ENCODE results near the gene HVCN1.
"Not testable (repeated sequence)": the region's sequence is repeated elsewhere in the genome, so short reads cannot be mapped to it uniquely, and the experiment has no call there.

The HVCN1 gene

DNA sequence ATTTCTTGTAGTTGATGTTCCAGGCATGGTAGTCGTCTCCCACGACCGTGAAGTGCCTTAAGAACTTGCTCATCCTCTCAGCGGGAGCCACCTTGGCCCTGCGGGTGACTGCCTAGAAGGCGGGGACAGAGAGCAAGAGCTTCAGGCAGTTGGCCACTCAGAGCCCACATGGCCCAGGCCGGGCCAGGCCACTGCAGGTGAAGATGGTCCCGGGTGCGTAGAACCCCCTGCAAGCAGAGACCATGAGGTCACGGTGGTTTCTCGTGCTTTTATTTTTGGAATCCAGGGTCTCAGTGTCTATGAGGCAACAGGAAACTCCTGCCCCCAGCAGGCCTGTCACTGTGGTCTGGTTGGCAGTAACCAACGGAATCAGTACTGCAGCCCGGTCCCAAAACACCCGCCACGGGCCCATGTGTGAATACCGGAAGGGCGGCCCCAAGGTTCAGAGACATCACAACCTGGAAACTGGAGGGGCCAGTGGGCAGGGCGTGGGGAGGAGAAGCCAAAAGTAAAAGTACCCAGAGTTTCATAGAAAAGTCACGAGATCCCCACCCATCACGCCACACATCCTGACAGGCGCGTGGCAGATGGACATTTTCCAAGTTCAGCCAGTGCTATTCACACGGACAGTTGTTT, 27.5 kb downstream of the HVCN1 start:
- DNase-seq = peak; percentile 43

DNA sequence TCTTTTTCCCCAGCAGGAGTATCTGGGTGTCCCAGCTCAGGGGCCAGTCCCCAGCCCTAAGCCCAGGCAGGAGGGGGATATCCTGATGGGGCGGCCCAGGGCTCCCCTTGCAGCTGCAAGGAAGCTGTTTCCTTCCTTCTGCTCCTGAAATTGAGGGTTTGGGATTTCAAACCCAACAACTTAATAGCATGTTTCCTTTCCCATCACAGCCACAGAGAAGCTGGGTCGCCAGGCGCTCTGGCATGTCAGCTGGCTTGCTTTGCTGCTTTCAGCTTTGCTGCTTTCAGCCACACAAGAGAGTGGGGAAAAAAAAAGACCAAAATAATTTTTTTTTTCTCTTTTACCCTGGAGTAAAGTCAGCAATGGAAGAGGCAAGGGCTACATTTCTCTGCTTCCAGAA, 30.0 kb downstream of the HVCN1 start:
- no peak for DNase-seq

DNA sequence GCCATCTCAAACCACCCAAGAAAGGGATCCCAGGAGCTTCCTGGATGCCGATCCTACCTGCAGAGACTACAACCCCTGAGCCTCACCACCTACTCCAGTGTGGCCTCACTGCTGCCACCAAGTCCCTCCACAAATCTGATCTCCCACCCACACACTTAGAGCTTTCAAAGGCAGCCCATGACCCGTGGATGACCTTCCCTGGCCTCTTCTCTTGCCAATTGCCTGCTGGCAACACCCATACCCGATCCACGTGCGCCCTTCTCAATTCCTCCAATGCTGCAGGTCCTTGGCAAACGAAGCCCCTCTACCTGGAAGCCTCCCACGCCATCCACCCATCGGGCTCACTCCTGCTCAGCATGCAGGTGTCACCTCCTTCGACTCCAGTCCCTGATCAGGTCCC, 30.7 kb downstream of the HVCN1 start:
- DNase-seq = no peak

DNA sequence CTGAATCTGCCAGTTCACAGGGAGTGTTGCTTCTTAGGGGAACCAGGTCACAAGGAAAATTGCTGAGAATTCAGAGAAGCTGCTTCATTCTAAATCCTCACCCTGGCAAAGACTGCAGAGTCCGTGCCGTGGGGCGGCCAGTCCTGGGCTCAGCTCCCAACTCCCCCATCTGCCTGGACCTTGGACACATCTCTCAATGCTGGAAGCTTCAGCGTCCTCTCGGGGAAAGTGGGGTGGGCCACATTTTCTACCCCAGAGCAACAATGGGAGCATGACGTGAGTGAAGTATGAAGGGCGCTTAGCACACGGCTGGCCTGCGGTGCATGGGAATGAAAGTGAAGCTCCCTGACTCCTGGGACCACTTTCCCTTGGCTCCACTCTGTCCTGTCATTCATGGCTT, 31.2 kb downstream of the HVCN1 start:
- no peak for DNase-seq

DNA sequence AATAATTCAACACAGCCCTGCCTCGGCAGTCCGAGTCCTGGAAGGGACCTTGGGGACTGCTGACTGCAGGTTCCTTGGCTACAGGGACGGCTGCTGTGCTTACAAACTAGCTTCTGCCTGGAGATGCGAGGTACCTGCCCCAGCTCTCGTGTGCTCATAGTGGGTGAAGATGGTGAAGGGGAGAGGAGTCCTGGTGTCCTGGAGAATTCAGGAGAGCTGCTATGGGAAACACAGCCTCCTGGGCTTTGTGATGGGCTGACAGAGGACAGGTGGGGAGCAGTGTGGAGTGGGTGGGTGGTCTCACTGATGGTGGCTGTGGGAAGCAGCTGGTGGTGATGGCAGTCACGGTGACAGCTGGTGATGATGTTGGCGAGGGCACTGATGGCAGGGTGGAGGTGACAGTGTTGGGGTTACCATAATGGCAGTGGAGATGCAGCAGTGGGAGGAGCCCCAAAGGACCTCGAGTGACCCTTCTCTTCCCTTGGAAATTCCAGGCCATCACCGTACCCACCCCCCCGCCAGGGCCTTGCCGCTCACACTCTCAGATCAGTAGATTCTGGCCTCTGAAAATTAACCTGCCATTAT, 32.8 kb downstream of the HVCN1 start:
- DNase-seq = no peak

DNA sequence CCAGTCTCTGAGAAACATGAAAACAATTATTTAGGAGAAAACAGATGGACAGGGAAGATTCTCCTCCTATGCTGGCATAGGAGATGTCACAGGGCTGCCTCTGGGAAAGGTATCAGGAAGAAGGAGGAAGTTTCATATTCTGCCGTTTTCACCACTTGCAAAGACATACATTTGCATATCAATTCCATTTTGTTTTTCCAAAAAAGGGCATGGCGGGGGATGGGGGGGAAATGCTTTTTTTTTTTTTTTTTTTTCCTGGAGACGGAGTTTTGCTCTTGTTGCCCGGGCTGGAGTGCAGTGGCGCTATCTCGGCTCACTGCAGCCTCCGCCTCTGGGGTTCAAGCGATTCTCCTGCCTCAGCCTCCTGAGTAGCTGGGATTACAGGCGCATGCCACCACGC, 34.7 kb downstream of the HVCN1 start:
- not testable (repeated sequence) for DNase-seq

DNA sequence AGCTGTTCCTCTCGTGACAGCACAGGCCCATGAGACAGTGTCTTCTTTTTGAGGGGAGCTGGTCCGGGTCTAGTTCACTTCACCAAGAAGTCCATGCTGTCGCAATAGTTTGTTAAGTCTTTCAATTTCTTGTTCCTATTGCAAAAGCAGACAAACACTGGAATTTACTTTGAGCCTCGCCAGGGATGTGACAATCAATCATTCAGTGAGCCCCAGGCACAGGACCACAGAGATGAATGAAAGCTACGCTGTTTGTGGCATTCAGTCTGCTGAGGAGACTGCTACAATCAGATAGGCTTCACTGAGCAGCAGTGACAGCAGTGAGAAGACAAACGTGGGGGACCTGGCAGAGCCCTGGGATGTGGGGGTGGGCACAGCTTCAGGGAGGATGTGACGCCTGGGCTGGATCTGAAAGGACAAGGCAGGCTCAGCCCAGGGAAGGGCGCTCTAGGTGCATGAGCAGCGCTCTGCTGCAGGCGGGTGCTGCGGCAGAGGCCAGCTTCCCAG, 39.5 kb downstream of the HVCN1 start:
- DNase-seq = no peak

DNA sequence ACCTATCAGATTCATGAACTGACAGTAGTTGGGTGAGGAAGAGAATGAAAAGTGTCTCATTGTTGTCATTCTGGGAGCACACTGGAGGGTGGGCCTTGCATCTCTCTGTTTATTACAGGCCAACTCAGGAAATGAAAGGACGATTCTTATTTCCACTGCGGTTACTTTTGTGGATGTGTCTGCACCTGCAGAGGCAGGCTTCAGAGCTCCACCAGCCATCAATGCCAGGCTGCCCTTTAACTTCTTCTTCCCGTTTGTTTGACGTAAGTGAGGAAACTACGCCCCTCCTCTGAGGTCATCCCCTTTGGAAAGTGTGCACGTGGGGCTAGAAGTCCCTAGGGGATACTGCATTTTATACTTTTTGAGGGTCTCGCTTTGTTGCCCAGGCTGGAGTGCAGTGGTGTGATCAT, 41.3 kb downstream of the HVCN1 start:
- peak; percentile 30 for DNase-seq

DNA sequence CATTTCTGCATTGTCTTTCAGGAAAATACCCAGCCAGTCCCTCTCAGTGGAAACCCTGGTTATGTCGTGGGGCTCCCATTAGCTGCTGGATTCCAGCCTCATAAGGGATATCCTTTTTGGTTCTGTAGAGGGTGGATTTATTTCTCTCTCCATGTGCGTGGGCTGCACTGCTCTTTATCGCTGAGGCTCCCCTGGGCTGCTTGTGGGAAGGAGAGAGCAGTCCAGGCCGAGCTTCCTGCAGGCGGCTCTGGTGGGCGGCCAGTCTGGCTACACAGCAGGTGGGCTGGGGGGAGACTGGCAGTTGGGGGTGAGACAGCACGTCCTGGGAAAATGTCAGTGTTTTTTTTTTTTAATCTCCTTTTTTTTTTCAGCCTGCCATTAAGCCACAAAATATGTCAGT, 47.4 kb downstream of the HVCN1 start:
- DNase-seq = no peak

DNA sequence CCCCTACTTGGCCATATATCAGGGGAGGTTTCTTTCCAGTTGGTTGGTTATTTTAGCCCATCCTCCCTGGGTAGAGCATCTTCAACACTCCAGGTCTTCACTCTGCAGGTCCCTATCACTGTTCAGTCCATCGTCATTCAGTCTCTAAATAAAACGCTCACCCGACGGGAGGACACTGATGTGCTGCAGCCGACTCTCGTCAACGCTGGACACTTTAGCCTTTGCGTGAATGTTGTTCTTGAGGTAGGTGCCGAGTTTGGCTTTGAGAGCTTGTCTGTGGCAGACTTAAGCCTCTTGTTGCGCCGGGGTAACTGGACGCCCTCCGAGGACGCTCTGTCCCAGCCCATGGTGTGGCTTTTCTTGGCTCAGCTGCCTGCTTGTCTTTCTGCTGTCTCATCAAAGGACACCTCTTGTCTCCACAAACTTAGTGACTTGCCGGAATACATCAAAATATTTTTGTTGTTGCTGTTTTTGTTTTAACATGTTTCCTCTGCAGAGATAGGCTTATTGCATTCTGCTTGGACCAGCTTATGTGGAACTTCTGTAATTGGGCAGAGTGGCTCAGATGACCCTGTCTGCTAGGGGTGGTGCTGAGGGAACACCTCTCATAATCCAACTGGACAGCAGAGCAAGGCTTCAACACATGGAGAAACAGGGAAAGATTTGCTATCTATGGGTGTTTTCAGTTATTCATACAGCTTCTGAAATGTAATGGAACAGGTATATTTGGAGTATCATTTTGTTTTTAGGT, 48.5 kb downstream of the HVCN1 start:
- no peak for DNase-seq

DNA sequence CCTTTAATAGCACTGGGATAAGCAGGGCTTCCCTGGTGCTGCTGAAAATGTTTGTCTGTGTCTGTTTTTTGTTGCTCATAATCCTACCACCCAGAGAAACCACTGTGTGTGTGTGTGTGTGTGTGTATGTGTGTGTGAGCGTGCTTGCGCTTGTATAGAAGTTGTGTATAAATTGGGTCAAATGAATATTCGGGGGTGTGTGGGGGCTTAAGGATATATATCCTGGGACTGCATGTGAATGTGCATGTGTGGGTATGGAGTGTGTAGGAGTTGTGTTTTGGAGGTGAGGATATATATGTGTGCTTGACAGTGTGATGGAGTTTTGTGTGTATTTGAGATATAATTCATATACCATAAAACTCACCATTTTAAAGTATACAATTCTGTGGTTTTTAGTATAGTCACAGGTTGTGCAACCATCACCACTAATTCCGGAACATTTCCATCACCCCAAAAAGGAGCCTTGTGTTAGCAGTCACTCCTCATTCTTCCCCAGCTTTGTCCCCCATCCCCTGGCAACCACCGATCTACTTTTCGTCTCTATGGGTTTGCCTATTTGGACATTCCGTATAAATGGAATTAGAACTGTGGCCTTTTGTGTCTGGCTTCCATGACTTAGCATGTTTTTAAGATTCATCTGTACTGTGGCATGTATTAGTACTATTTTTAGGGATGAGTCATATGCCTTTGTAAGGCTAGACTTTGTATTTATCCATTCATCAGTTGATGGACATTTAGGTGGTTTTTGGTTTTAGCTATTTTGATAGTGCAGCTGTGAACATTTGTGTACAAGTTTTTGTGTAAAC, 49.4 kb downstream of the HVCN1 start:
- no peak for DNase-seq

DNA sequence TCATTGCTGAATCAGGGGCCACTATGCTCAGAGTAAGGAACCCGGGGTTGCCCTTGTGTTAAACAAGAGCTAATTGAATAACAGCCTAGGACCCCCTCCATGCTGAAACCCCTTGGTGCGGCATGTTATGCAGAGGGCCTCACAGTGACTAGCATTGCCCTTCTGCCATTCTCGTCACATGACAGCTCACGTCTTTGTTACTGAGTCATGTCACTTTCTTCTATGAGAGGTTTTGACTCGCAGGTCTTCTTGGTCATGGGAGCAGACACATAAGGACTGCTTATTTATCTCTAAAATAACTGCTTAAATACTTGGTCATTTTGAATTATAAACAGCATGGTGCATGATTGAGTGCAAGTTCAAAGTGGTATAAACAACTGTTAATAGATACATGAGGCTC, 50.1 kb downstream of the HVCN1 start:
- DNase-seq = no peak

DNA sequence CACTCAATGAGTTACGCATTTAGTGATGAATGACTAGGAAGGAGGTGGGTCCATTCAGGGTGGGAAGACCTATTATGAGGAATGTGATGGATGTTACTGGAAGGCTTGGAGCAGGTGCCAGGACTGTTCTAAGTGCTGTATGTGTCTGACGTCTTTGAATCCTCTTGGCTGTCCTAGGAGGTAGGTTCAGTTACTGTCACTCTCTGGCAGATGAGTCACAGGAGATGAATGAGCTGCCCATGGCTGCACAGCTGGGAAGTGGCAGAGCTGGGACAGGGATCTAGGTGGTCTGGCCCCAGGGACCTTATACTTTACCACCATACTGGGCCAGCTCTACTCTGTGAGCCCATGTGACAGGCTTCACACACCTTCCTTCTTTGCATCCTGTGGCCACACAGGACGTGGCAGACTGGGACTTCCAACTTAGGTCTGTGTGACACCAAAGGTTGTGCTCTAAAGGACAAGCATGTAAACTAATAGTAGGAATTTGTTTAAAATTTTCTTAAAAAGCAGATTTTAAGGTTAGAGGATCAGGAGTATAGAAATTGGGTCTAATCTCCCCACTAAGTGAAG, 51.0 kb downstream of the HVCN1 start:
- DNase-seq = no peak

DNA sequence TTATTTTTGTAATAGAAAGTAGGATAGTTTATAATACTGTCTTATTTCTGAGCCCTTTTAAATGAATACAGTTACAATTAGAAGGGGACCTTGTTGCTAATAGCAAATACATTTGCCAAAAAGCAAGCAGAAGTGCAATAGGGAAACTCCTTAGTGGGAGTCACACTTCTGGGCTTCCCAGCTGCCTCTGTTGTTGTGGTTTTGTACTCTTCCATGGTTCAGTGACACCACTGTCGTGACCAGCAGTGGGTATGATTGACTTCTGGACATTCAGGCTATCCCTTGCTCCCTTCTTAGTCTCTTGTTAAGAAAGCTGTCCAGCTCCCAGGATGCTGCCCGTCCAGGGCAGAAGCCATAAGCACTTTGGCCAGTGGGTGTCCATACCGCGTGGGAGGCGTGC, 52.4 kb downstream of the HVCN1 start:
- DNase-seq = no peak

DNA sequence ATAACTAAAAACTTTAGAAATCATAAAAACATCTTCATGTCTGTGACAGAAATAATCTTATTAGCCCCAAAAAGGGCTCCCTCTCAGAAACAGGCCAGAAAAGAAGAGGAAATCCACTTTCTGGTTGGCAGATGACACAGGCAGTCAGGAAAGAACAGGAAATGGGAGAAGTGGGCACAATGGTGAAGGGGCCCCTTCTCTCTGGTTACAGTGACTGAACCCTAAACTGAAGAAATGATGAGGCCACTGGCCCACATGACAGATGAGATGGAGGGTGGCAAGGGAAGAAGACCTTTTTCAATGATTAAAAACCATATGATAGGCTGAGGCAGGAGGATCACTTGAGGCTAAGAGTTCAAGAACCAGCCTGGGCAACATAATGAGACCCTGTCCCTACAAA, 53.9 kb downstream of the HVCN1 start:
- peak; percentile 8 for DNase-seq

DNA sequence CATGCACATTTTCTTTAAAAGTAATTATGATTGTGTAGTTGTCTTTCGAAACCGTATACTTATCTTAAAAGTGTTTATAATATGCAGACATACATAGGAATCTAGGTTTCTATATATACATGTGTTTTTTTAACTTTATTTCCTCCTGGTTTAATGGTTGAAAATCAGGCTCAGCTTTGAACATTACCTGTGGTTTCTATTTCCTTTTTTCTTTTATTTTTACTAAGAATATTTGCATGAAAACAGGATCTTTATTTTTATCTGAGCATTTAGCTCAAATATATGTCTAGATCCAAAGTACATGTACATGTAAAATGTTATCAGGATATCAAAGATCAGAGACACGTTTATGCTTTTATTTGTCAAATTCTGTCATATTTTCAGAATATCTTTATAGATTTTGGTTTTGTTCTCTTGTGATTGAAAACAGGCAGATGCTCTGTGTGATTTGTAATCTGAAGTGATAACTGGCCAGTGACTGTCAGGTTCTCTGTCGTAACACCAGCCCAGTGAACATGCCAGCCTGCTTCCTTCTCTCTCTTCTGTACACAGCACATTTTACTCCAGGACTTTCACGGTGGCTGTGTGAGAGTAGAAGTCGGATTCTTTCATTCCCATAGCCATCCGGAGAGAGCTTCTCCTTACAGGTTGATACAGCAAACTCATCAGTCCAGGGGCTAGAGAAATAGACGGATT, 61.3 kb downstream of the HVCN1 start:
- no peak for DNase-seq

DNA sequence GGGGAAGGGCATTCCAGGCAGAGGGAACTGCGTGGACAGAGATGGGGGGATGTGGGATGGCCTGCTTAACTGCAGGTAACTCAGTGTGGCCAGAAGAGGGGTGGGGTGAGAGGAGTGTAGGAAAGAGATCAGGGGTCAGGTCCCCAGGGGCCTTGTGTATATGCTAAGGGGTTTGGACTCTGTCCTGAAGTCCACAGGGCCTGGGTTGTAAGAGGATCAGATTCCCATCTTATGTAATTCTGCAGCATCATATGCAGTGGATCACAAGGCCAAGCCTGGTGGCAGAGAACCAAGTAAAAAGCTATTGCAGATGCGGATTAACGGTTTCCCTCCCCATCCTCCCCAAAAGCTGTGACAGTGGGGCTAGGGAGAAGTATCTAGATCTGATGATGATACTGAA, 66.3 kb downstream of the HVCN1 start:
- DNase-seq = no peak

DNA sequence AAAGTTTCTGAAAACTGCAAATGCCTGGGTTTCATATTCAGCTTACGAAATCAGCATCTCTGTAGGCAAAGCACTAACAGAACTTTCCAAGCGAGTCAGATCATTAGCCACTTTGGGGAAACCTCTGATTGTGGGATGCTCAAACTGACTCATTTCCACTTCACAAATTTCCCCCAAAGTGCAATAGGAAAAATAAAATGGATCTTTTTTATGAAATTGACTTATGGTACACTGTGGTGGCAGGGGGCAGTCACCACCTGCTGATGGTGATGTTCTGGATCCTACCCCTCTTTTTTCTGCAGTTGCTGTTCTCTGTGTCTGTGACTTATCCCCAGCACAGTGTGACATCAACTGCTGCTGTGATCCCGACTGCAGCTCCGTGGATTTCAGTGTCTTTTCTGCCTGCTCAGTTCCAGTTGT, 69.4 kb downstream of the HVCN1 start:
- peak; percentile 81 for DNase-seq

DNA sequence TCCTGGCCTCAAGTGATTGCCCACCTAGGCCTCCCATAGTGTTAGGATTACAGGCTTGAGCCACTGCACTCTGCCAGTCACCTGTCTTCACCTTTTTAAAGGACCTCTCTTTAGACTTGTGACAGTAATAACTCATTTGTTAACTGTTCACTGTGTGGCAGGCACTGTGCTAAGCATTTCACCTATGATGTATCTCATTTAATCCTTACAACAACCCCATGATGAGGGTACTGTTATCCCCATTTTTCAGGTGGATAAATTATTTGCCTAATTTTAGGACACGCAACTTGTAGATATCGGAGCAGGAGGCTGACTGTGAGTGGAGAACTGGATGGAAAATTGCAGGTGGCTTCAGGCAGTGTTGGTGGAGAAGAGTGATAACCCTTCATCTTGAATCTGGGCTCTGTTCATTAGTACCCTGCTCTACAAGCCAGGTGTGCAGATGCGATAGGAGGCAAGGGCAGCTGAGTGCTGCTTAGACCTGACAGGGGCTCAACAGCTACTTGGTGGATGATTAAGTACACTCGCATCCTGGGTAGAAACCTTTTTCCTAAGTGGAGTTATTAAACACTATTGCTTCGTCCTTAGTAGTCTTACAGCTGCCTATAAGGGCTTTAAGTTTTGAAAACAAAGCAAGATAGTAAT, 72.3 kb downstream of the HVCN1 start:
- DNase-seq = no peak

DNA sequence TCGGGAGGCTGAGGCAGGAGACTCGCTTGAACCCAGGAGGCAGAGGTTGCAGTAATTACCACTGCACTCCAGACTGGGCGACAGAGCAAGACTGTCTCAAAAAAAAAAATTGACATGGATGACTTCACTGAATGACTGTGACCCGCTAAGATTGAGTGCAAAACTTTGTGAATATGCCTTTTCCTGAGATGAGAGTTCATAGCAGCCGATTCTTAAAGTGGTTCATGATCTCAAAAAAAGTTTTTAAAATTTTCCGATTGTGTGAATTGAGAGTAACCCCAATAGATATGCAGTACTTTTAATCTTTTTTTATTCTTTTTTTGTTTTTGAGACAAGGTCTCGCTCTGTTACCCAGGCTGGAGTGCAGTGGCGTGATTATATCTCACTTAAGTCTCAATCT, 73.7 kb downstream of the HVCN1 start:
- peak; percentile 20 for DNase-seq

DNA sequence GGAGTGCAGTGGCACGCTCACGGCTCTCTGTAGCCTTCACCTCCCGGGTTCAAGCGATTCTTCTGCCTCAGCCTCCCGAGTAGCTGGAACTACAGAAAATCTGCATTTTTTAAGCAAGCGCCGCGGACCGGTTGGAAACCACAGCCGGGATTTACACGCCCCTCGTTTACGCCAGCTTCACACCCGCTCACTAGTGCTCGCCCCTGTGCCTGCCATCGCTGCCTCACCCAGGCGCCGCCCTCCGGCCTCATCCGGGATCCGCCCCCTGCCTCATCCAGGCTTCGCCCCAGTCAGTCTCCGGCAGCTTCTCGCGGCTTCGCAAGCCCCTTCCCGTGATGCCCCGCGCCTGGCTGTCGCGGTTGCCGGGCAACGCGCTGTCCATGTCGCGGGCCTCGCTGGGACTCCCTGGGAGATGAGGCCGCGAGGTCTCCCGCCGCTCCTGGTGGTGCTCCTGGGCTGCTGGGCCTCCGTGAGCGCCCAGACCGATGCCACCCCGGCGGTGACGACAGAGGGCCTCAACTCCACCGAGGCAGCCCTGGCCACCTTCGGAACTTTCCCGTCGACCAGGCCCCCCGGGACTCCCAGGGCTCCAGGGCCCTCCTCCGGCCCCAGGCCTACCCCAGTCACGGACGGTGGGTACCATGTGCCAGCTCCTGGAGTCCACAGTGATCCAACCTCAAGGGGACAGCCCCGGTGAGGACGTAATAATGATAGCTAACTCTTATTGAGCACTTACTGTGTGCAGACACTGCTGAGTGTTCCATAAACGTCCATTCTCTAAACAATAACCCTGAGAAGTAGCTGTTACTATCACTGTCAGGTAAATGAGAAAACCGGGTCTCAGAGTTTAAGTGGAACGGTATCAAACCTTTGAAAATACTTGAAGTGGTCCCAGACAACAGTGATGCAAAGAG, 74.9 kb downstream of the HVCN1 start, which contains the start of gene TCTN1:
TCTN1 (plus strand) TSS at position 359 of the 914 bp plus-strand sequence; CDS start at position 413, 54 bp downstream.
- DNase-seq = peak; percentile 98
